HepG2 (cell line): Measurements from ENCODE around the gene BCL6. TPM values are rescaled to one million over a fixed set of nuclear protein-coding genes. Genes with fewer than 3 reads are reported as not detected.
"Not testable (repeated sequence)": the region's sequence is repeated elsewhere in the genome, so short reads cannot be mapped to it uniquely, and the experiment has no call there.

Experiments used
- ATAC-seq: fragments of 200-7000 bp; cut with Tn5 transposase; 3 replicates; pipeline ENCODE4 v1.9.1; 2020; ENCODE audit warnings: mild to moderate bottlenecking, moderate library complexity
- BruUV-seq: library from RNA; stranded (reverse); fragments of 400-500 nt; replicated peaks from 2 replicates; lab custom pipeline; 2021; lab: Mats Ljungman, UMichigan
- CTCF ChIA-PET: fragments of 300-600 bp; formaldehyde crosslinking; extraction: SDS; loops from one replicate; lab custom pipeline; 2021; ENCODE audit warnings: low total read pairs, inconsistent platforms, low intra/inter-chr PET ratio; lab: Yijun Ruan, JAX
- POLR2A ChIA-PET: fragments of 350-600 bp; sonication (Branson Sonifier 250); formaldehyde crosslinking; loops from one replicate; lab custom pipeline; 2020; ENCODE audit warnings: antibody characterized with exemption, inconsistent platforms; lab: Yijun Ruan, JAX
- DNase-seq: peaks from one replicate; pipeline ENCODE4 v3.0.0-alpha.2; 2015; ENCODE audit warnings: low spot score
- FAIRE-seq: peaks from 3 replicates; lab custom pipeline; 2011; peaks lifted over from hg19 to GRCh38; lab: Jason Lieb, UNC
- H2AFZ ChIP-seq: one replicate; pipeline ENCODE4 v1.6.1; 2011; ENCODE audit warnings: low read length, inconsistent platforms
- H3K27ac ChIP-seq: fragments of 300-600 bp; 3 replicates; pipeline ENCODE4 v1.8.0; 2011; ENCODE audit warnings: mixed run types, mild to moderate bottlenecking, mixed read lengths, low read length, inconsistent platforms; ENCODE audit not compliant: insufficient read depth; ENCODE audit errors: extremely low read length
- H3K27me3 ChIP-seq, 2 experiments: fragments of 200-600 bp in 1 of 2; 2 replicates in 1 of 2; 3 replicates in 1 of 2; pipeline versions ENCODE4 v1.6.0 to v1.8.0; 2011; ENCODE audit warnings: low read length in 2 of 2, mild to moderate bottlenecking in 2 of 2, moderate library complexity in 2 of 2, inconsistent platforms in 1 of 2; ENCODE audit not compliant: insufficient read depth in 2 of 2, control insufficient read depth in 1 of 2
- H3K36me3 ChIP-seq, 2 experiments: fragments of 200-600 bp in 1 of 2; replicated peaks in 1 of 2; 2 replicates in 1 of 2; 3 replicates in 1 of 2; pipeline versions ENCODE4 v1.5.1 to v1.8.0; 2011; ENCODE audit warnings: low read length in 2 of 2, inconsistent platforms in 1 of 2; ENCODE audit not compliant: insufficient read depth in 2 of 2, control insufficient read depth in 1 of 2
- H3K4me1 ChIP-seq: 2 replicates; pipeline ENCODE4 v1.5.1; 2012; ENCODE audit warnings: low read length, inconsistent platforms; ENCODE audit not compliant: insufficient read depth
- H3K4me2 ChIP-seq: 2 replicates; pipeline ENCODE4 v1.6.0; 2011; ENCODE audit warnings: low read depth, low read length, inconsistent platforms
- H3K4me3 ChIP-seq, 3 experiments: fragments of 200-600 bp in 1 of 3; sonication (generic), shearing (Covaris generic) in 1 of 3; replicated peaks in 1 of 3; 2 replicates each; pipeline ENCODE4 v1.5.1; 2011 to 2016; ENCODE audit warnings: low read length in 3 of 3, inconsistent platforms in 2 of 3, low read depth in 2 of 3, mild to moderate bottlenecking in 2 of 3, control low read depth in 1 of 3, mixed read lengths in 1 of 3; ENCODE audit not compliant: insufficient read depth in 1 of 3
- H3K79me2 ChIP-seq: one replicate; pipeline ENCODE4 v1.6.1; 2011; ENCODE audit warnings: low read length, inconsistent platforms; ENCODE audit not compliant: insufficient read depth
- H3K9ac ChIP-seq: 2 replicates; pipeline ENCODE4 v1.6.0; 2011; ENCODE audit warnings: mild to moderate bottlenecking, low read depth, low read length, inconsistent platforms; ENCODE audit not compliant: insufficient read depth
- H3K9me3 ChIP-seq: 2 replicates; pipeline ENCODE4 v1.5.1; 2012; ENCODE audit warnings: mild to moderate bottlenecking, low read length
- H4K20me1 ChIP-seq: 2 replicates; pipeline ENCODE4 v1.6.0; 2011; ENCODE audit warnings: inconsistent platforms, mild to moderate bottlenecking, low read length, moderate library complexity; ENCODE audit not compliant: insufficient read depth
- BCL6 ChIP-seq: IDR thresholded peaks from 2 replicates; pipeline ENCODE4 v1.6.1; 2016; ENCODE audit warnings: missing genetic modification reagents, missing compliant biosample characterization
- GRHL1 ChIP-seq: sonication (generic); formaldehyde crosslinking; conservative IDR thresholded peaks from 2 replicates; pipeline ENCODE4 v1.8.0; 2022; ENCODE audit warnings: missing genetic modification reagents
- KDM4B ChIP-seq: sonication (generic); formaldehyde crosslinking; IDR thresholded peaks from 2 replicates; pipeline ENCODE4 v1.4.0; 2020; ENCODE audit warnings: missing genetic modification reagents
- WGBS: methylation state at CpG from one replicate; pipeline ENCODE4 v1.1.6; 2017; ENCODE audit warnings: low lambda C conversion rate; 5-methylcytosine and 5-hydroxymethylcytosine counted together
- in situ Hi-C: cut with HindIII; loops from 2 replicates; pipeline ENCODE4 v1.10.0; 2017; ENCODE audit warnings: low pct_unique_long_range_greater_than_20kb; ENCODE audit not compliant: extremely low pct_ligation_motif_present
- intact Hi-C: fragments of 100-400 bp; cut with micrococcal nuclease; formaldehyde crosslinking; loops from one replicate; pipeline ENCODE4 v1.10.0; 2022; ENCODE audit not compliant: unreplicated experiment
- polyA plus RNA-seq, 8 experiments: library from polyadenylated mRNA; depleted of rRNA in 3 of 8; stranded (reverse) in 7 of 8; unstranded in 1 of 8; fragments of >200 nt; fragmentation: Illumina TruSeq in 4 of 8; extraction: Trizol in 4 of 8; gene quantifications; 2 replicates each; pipeline versions ENCODE4 v1.2.1 to v1.2.3, GENCODE V29; 2011 to 2016; ENCODE audit warnings: low read depth in 4 of 8, missing spikeins in 1 of 8, mixed read lengths in 1 of 8; ENCODE audit not compliant: insufficient read depth in 1 of 8
- total RNA-seq, 5 experiments: library from RNA; depleted of rRNA; stranded (reverse); fragments of >200 nt; fragmentation: Illumina TruSeq; extraction: Trizol; gene quantifications; 2 replicates each; pipeline ENCODE4 v1.2.3, GENCODE V29; 2016; ENCODE audit warnings: low read depth in 1 of 5

Gene BCL6
- total and polyA plus RNA-seq, 2 of the 13 experiments (the other 11 are each of a cell fraction or from before 2014, with no cell fraction given): 21.2 to 53.7 TPM

GRCh38 chr3:187684444-187684843, 60.8 kb downstream of the BCL6 start (continued):
- no peak for TF ChIP-seq GRHL1 (CRISPR knock-in tag)
- TF ChIP-seq BCL6: no peak
- TF ChIP-seq KDM4B: no peak

GRCh38 chr3:187681756-187682155, 63.5 kb downstream of the BCL6 start:
- H3K9me3 ChIP-seq, H3K27ac ChIP-seq, H2AFZ ChIP-seq, H3K27me3 ChIP-seq, H3K36me3 ChIP-seq, H4K20me1 ChIP-seq, H3K4me2 ChIP-seq, H3K79me2 ChIP-seq, H3K4me3 ChIP-seq, DNase-seq, H3K9ac ChIP-seq, CTCF ChIA-PET, BruUV-seq, POLR2A ChIA-PET, H3K4me1 ChIP-seq, ATAC-seq, intact Hi-C loops, FAIRE-seq: not testable (repeated sequence)
- 9% methylated on average over 11 of the region's 11 CpGs for WGBS
- in situ Hi-C loops: loop anchor here (5.0 kb wide), 1 partner anchor 459 kb away; no protein-coding TSS in a partner anchor
